Activated naive CD8-positive, alpha-beta T cell treated with anti-CD3 and anti-CD28 coated beads, Interleukin-2, amount 10 ng/mL, durations not matched to agents 7 days and 5 days (primary cell): ENCODE data around the gene CHD6. TPM values are rescaled to one million over a fixed set of nuclear protein-coding genes. Genes with fewer than 3 reads are reported as not detected.
A peak's percentile ranks its signal among the peaks of the same experiment; 100 is the strongest.

Experiments
- ATAC-seq: fragments of 150-1000 bp; cut with Tn5 transposase; one replicate; pipeline ENCODE4 v1.10.0; 2021; ENCODE audit warnings: low read depth, moderate library complexity
- POLR2A ChIA-PET: fragments of 350-600 bp; sonication (Branson Sonifier 250); formaldehyde crosslinking; loops from one replicate; lab custom pipeline; 2021; ENCODE audit warnings: antibody characterized with exemption; lab: Charles Lee
- DNase-seq: peaks from one replicate; pipeline ENCODE4 v3.0.0; 2021
- H3K27ac Mint-ChIP-seq: one replicate; pipeline ENCODE4 v1.8.0; 2022; ENCODE audit warnings: mild to moderate bottlenecking, mixed read lengths
- H3K27me3 Mint-ChIP-seq: one replicate; pipeline ENCODE4 v1.8.0; 2022; ENCODE audit warnings: mild to moderate bottlenecking, moderate library complexity, mixed read lengths
- H3K36me3 Mint-ChIP-seq: one replicate; pipeline ENCODE4 v1.8.0; 2021; ENCODE audit warnings: mild to moderate bottlenecking, mixed read lengths
- H3K4me1 Mint-ChIP-seq: one replicate; pipeline ENCODE4 v1.8.0; 2021; ENCODE audit warnings: mixed read lengths
- H3K4me3 Mint-ChIP-seq: one replicate; pipeline ENCODE4 v1.8.0; 2022; ENCODE audit warnings: mild to moderate bottlenecking, moderate library complexity, mixed read lengths
- H3K9me3 Mint-ChIP-seq: one replicate; pipeline ENCODE4 v1.8.0; 2021; ENCODE audit warnings: mixed read lengths
- total RNA-seq, 2 experiments: library from RNA; stranded (reverse); gene quantifications; one replicate each; pipeline ENCODE4 v1.2.3, GENCODE V29; 2021

CHD6 gene
- total RNA-seq, 2 experiments from 2014 or later: 48.2 to 58.9 TPM

DNA sequence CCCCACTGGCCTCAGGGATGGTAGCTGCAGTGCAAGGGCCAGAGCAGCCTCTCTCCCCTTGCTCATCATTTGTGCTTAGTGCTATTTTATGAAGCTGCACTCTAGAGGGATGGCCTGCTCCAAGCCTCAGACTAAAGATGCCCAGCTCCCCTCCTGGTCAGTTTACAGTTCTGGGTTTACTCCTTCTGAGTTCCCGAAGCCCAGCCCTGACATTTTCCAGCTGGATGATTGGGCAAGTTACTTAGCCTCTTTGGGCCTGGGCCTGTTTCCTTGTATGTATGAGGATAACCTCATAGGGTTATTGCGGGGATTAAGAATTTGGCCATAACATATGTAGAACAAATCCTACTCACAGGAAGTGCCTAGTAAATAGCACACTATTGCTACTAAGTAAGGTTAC, 219.8 kb downstream of the CHD6 start:
- POLR2A ChIA-PET: no interaction called here
- ATAC-seq (no peak), DNase-seq (no peak)
- Mint-ChIP-seq H3K27ac (no peak overlapping the region), H3K9me3 (no peaks in the 10 kb centered on the region), H3K4me3 (no peak overlapping the region), H3K4me1 (peaks cover 1% of the 10 kb centered on the region), H3K36me3 (peaks cover 5% of the 10 kb centered on the region), H3K27me3 (peaks cover 2% of the 10 kb centered on the region)

DNA sequence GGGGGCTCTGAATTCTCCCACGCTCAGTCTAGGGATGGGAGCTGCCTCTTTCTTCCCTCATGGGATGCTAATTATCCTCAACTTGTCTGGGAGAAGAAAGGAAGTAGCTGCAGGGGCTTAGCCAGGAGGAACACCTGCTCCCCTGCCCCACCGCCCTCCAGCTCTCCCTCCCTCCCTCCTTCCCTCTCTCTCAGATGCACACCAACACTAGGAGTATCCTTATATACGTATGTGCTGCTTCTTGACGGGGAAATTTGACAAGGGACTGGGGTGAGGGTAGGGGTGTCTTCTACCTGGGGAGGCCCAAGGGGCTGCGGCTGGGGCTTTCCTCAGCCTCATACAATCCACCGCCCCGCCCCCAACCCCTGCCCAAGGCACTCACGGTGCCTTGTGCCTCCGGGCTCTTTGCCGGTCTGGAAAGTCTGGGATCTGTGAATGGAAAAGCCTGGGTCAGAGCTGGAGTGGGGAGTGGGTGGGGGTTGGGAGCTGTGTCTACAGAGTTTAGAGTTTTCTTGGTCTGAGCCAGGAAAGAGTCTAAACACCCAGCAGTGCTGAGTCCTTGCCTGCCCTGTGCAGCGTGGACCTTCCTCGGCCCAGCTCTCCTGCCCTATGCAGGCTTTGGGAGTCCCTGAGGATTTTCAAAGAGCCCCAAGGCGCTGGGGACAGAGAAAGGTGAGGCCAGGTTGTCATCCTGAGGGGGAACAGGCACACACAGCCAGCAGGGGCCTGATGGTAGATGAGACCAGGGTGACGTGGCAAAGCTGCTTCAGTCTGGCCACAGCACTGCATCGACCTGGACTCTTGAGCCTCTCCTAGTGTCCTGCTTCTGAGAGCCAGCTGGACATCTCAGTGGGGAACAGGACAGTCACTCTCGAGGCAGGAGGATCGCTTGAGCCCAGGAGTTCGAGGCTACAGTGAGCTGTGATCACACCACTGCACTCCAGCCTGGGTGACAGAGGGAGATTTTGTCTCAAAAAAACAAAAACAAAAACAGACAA, 222.2 kb downstream of the CHD6 start:
- H3K27ac Mint-ChIP-seq: no peak overlapping the region
- ATAC-seq (no peak), DNase-seq (no peak)
- H3K36me3 Mint-ChIP-seq: no peaks in the 10 kb centered on the region
- POLR2A ChIA-PET: no interaction called here
- peak overlapping the region; percentile 44 for H3K4me3 Mint-ChIP-seq
- H3K9me3 Mint-ChIP-seq: no peaks in the 10 kb centered on the region
- H3K4me1 Mint-ChIP-seq: no peaks in the 10 kb centered on the region
- peaks cover 2% of the 10 kb centered on the region for H3K27me3 Mint-ChIP-seq

DNA sequence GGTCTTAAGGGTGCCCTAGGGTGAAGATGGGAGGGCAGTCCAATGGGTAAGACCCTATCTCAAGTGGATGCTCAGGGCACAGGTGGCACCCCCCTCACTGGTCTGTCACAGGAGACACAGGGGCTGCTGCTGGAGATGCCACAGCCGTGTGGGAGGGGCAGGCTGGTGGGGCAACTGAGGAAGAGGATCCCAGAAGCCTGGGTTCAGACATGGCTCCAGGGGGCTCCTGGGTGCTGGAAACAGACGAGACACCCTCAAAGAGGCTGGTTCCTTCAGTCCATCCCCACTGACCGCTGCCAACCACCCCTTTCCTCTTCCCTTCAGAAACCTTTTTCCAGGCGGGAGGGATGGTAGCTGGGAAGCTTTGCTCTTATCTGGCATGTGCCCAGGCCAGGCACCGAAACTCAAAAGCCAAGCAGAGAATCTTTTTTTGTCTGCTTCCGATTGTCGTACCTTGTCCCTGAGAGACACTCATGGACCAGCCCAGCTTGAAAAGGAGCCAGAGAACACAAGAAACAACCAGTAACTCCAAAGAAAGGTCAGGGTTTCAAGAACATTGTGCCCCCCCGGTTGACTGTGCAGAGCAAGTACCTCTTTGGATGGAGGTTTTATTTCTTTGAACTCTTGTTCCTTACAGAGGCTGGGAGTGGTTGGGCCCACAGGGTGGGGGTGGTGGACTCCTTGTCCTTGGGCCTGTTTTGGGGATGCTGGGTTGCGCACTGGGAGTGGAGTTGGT, 223.1 kb downstream of the CHD6 start:
- DNase-seq: no peak
- no peak for ATAC-seq
- Mint-ChIP-seq H3K27me3 (peaks cover 2% of the 10 kb centered on the region), H3K4me3 (no peak overlapping the region), H3K36me3 (no peaks in the 10 kb centered on the region), H3K27ac (no peak overlapping the region), H3K4me1 (no peaks in the 10 kb centered on the region), H3K9me3 (no peaks in the 10 kb centered on the region)
- POLR2A ChIA-PET: no interaction called here

DNA sequence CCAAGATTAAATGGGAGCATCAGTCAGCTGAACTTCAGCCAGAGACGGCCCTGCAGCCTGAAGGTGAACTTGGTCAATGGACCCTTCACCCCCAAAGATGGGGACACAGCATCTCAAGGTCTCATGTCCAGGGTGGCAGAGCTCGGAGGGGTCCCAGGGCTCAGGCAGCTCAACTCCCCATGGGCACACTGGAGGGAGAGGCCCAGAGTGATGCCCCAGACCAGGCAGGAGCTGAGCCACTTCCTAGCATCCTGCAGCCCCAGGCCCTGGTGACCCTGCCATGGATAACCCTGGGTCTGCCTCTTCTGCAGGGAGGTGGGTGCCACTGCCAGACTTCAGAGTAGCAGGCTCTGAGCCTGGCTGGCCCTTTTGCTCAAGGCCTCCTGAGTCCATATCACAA, 224.1 kb downstream of the CHD6 start:
- Mint-ChIP-seq H3K36me3 (no peaks in the 10 kb centered on the region), H3K4me1 (no peaks in the 10 kb centered on the region)

DNA sequence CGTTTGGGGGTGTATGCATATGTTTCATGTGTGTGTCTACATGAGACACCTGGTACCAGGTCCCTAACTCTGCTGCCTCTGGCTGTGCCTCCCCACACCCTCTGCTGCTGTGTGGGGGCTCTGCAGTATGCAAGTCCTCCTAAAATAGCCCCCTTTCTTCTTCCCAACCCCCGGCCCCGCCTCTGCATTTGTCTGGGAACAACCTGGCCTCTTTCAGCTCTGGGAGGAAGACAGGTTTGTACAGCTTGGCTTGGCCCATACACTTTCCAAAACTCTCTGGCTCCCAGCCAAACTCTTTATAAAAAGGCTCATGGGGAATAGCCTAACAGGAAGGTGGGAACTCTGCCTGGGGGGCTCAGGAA, 224.5 kb downstream of the CHD6 start:
- no peaks in the 10 kb centered on the region for H3K36me3 Mint-ChIP-seq
- no peak overlapping the region for H3K27ac Mint-ChIP-seq
- H3K9me3 Mint-ChIP-seq: no peaks in the 10 kb centered on the region
- no peak for ATAC-seq
- POLR2A ChIA-PET: no interaction called here
- peaks cover 7% of the 10 kb centered on the region for H3K27me3 Mint-ChIP-seq
- H3K4me1 Mint-ChIP-seq: no peaks in the 10 kb centered on the region
- no peak overlapping the region for H3K4me3 Mint-ChIP-seq
- DNase-seq: no peak

More for the DNA sequence above, 224.1 kb downstream of the CHD6 start:
- POLR2A ChIA-PET: no interaction called here
- H3K4me3 Mint-ChIP-seq: no peak overlapping the region
- H3K27me3 Mint-ChIP-seq: peaks cover 7% of the 10 kb centered on the region
- ATAC-seq (no peak), DNase-seq (no peak)
- no peak overlapping the region for H3K27ac Mint-ChIP-seq
- no peaks in the 10 kb centered on the region for H3K9me3 Mint-ChIP-seq

DNA sequence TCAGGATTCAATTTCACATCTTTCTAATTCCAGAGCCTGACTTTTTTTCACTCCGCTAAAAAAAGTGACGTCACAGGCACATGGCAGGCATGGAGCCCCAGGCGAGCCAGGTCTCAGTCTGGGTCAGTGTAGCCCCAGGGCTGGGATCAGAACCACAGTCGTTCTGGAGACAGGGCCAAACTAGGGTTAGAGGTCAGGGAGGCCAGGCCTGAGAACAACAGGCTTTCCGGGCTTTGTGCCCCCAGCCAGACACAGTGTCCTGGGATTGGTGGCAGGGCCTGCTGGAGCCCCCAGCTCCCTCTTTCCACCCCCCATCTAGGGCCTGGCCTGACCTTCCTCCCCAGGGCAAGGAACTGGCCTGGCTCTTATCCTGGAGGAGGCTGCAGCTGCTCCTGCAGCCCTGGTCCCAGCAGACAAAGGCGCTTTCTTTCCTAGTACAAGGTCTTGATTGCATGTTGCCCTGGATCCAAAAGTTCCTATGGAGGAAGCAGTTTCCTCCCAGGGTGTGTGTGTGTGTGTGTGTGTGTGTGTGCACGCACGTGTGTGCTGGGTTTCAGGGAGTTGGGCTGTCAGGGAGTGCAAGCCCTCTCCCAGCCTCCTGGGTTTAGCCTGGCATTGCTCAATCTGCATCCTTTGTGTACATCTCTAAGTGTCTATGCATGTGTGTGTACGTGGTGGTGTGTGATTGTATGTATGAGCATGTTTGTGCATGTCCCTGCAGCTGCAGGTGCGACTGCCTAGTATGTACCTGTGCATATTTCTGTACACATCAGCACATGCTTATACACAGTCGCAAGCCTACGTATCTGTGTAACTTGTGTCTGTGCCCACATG, 225.1 kb downstream of the CHD6 start:
- POLR2A ChIA-PET: no interaction called here
- Mint-ChIP-seq H3K27me3 (peaks cover 8% of the 10 kb centered on the region), H3K36me3 (no peaks in the 10 kb centered on the region), H3K4me3 (no peak overlapping the region), H3K4me1 (no peaks in the 10 kb centered on the region), H3K27ac (no peak overlapping the region), H3K9me3 (no peaks in the 10 kb centered on the region)
- DNase-seq (no peak), ATAC-seq (no peak)

DNA sequence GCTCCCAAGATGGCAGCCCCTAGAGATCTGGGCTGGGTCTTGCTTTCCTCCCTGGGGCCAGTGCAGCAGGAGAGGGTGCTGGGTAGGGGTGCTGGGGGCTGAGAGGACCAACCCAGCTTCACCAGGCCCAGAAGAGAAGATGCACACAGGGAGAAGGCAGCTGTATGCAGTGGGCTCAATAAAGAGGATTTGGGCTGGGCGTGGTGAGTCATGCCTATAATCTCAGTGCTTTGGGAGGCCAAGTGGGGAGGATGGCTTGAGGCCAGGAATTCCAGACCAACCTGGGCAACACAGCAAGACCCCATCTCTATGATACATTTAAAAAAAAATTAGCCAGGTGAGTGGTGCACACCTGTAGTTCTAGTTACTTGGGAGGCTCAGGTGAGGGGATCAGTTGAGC, 225.9 kb downstream of the CHD6 start:
- Mint-ChIP-seq H3K9me3 (no peaks in the 10 kb centered on the region), H3K36me3 (no peaks in the 10 kb centered on the region), H3K27me3 (peaks cover 14% of the 10 kb centered on the region), H3K4me1 (no peaks in the 10 kb centered on the region), H3K27ac (no peak overlapping the region), H3K4me3 (no peak overlapping the region)
- POLR2A ChIA-PET: no interaction called here
- DNase-seq (no peak), ATAC-seq (no peak)

DNA sequence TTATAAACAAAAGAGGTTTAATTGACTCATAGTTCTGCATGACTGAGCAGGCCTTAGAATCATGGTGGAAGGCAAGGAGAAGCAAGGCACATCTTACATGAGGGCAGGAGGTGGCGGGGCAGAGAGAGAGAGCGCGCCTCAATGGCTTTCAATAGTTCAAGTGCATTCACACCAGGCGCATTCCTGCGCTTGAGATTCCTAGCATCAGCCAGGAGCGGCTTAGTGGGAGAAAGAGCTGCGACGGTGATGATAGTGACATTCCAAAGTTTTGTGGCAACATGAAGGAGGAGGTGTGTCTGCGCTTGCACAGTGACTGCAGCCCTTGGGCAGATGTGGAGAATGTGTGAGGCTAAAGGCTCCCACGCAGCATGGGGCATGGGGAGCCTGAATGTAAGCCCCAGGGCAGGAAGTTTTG, 226.6 kb downstream of the CHD6 start:
- no peaks in the 10 kb centered on the region for H3K9me3 Mint-ChIP-seq
- no peak for ATAC-seq
- H3K27me3 Mint-ChIP-seq: peaks cover 17% of the 10 kb centered on the region
- DNase-seq: no peak
- no peaks in the 10 kb centered on the region for H3K36me3 Mint-ChIP-seq
- H3K4me3 Mint-ChIP-seq: no peak overlapping the region
- POLR2A ChIA-PET: no interaction called here
- no peaks in the 10 kb centered on the region for H3K4me1 Mint-ChIP-seq
- H3K27ac Mint-ChIP-seq: no peak overlapping the region

DNA sequence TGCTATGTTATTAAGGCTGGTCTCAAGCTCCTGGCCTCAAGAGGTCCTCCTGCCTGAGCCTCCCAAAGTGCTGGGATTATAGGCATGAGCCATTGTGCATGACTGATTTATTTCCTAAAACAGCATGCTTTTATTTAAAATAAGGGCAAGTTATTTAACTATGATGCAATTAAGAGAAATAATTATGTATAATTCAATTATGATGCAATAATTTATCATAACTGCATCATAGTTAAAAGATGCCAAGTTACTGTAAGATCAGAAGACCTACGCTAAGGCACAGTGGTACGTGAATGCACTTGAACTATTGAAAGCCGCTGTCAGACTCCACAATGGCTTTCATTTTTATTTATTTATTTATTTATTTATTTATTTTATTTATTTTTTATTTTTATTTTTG, 227.3 kb downstream of the CHD6 start:
- no peak overlapping the region for H3K27ac Mint-ChIP-seq
- no peak for ATAC-seq
- no peaks in the 10 kb centered on the region for H3K9me3 Mint-ChIP-seq
- peaks cover 17% of the 10 kb centered on the region for H3K27me3 Mint-ChIP-seq
- H3K36me3 Mint-ChIP-seq: no peaks in the 10 kb centered on the region
- DNase-seq: no peak
- POLR2A ChIA-PET: no interaction called here
- no peaks in the 10 kb centered on the region for H3K4me1 Mint-ChIP-seq
- no peak overlapping the region for H3K4me3 Mint-ChIP-seq

DNA sequence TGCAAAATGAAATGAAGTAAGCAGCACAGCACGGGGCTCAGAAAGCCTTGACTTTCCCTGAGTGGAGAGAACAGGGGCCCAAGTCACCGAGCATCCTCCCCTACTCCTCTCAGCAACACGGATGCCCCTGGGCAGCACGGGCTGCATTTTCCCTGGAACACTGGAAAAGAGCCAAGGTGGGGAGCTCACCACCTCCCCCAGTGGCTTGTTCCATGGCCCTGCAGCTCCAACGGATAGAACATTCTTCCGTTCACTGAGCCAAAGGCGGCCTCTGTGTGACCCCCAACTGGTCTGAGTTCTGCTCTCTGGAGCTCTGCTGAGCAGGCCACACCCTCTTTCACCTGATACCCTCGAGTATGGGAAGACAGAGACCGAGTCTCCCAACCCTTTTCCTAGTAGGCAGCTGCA, 230.7 kb downstream of the CHD6 start:
- no peak overlapping the region for H3K27ac Mint-ChIP-seq
- H3K27me3 Mint-ChIP-seq: peaks cover 17% of the 10 kb centered on the region
- no peak overlapping the region for H3K4me3 Mint-ChIP-seq
- ATAC-seq (no peak), DNase-seq (no peak)
- no peaks in the 10 kb centered on the region for H3K36me3 Mint-ChIP-seq
- peaks cover 2% of the 10 kb centered on the region for H3K9me3 Mint-ChIP-seq
- POLR2A ChIA-PET: no interaction called here
- no peaks in the 10 kb centered on the region for H3K4me1 Mint-ChIP-seq

DNA sequence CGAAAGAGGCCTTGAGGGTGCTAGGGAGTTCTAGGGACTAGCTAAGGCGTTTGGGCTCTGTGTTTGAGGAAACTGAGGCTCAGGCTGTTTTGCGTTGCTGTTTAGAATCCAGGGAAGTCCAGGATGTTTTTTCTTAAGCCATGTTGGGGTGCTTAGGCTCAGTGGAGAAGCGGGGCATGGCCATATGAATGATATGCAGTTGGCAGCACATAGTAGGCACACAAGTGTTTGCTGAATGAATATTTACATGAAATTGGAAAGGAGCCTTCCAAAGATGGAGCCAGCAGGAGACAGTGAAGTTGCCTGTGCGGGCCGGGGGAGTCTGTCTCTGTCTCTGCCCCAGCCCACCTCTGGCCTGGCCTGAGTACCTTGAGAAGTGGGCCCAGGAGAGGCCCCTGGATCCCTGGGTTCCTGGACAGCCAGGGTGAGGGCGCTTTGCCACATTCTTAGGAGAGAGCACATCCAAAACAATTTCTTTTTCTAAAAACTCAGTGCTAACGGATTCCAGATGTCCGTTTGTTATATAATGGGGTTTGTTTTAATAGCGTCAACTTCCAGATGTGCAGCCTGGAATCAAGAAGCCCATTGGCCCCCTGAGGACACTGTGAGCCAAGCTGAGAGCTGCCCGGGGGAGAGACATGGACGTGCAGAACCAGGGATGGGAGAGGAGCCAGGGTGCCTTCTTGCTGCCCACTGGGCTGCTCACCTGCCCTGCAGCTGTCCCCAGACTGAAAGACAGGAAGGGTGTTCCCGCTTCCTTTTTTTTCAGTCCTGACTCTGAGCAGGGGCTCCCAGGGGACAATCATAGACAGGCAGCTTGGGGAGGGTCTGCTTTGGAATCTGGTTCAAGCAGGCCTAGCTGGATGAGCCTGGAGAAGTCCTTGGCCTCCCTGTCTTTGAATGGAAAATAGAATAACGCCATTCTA, 231.4 kb downstream of the CHD6 start:
- H3K4me3 Mint-ChIP-seq: no peak overlapping the region
- ATAC-seq (no peak), DNase-seq (no peak)
- POLR2A ChIA-PET: no interaction called here
- H3K9me3 Mint-ChIP-seq: peaks cover 2% of the 10 kb centered on the region
- H3K4me1 Mint-ChIP-seq: no peaks in the 10 kb centered on the region
- H3K27me3 Mint-ChIP-seq: peaks cover 22% of the 10 kb centered on the region
- no peaks in the 10 kb centered on the region for H3K36me3 Mint-ChIP-seq
- no peak overlapping the region for H3K27ac Mint-ChIP-seq

DNA sequence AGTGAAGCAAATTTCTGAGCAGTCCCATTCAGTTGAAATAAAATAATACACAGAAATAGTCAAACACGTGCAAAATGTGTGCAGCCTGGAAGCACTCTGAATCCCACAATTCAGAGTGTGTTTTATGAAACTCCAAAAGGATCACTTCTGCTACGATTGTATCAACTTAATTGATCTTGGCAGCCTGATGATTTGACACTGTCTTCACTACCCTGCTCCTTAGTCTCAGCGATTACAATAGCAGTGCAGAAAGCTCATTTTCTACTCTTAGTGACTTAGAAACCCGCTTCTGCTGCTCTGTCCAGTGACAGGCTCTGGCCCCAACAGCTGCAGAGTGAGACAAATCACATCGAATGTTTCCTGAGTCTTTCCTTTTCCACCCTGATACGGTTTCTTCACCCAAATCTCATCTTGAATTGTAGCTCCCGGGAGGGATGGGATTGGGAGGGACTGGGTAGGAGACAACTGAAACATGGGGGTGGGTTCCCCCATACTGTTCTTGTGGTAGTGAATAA, 235.3 kb downstream of the CHD6 start:
- POLR2A ChIA-PET: no interaction called here
- DNase-seq: no peak
- no peak overlapping the region for H3K27ac Mint-ChIP-seq

More for the DNA sequence above, 235.3 kb downstream of the CHD6 start:
- Mint-ChIP-seq H3K4me3 (no peak overlapping the region), H3K36me3 (no peaks in the 10 kb centered on the region), H3K4me1 (peaks cover 4% of the 10 kb centered on the region), H3K9me3 (peaks cover 2% of the 10 kb centered on the region), H3K27me3 (peaks cover 44% of the 10 kb centered on the region)
- no peak for ATAC-seq
